ENCODE data around the gene IFIH1.

The IFIH1 gene

DNA sequence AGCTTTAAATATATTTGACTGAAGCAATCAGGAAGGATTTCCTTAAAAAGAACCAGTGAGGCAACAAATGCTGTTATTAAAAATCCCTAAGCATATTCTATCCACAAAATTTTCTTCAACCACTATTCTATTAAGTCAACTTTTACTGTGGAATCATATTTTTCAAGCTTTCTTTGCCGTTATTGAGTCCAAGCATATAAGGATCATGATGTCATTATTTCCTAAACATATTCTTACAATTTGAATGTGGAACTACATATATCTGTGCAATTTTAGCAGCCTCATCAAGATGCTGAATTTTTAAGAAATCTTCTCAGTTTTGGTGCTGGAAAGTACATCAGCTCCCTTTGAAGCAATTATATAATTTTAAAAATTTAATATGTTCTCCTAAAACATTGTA is 5.6 kb downstream of the IFIH1 start:
- no peak for DNase-seq (ENCODE audit: low read depth in 1 of 2, low spot score in 1 of 2)

DNA sequence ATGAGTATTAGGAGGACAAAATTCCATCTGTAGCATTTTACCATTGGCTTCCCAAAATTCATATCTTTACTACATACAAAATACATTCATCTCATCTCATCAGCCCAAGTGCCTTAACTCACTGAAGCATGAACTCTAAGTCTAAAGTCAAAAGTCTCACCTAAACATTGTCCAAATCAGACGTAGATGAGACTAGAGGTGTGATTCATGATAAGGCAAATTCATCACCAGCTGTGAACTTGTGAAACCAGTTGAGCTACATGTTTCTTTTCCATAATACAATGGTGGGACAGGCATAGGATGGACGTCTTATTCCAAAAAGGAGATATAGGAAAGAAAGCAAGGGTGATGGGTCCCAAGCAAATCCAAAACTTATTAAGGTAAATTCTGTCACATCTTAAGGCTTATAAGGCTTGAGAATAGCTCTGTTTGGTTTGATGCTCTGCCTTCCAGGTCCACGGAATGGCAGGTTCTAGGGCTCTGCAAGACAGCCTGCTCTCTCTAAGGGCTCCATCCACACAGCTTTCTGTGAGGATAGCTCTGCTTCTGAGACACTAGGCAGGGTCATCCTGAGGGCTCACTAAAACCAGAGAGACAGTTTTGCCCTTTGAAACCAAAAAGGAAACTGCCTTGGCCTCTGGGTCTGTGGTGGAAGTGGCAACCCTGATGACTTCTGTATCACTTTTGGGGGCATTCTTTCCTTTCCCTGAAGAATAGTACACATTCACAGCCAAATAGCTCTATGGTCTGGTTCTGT is 9.6 kb downstream of the IFIH1 start:
- no peak for DNase-seq (ENCODE audit: low read depth in 1 of 2, low spot score in 1 of 2)

DNA sequence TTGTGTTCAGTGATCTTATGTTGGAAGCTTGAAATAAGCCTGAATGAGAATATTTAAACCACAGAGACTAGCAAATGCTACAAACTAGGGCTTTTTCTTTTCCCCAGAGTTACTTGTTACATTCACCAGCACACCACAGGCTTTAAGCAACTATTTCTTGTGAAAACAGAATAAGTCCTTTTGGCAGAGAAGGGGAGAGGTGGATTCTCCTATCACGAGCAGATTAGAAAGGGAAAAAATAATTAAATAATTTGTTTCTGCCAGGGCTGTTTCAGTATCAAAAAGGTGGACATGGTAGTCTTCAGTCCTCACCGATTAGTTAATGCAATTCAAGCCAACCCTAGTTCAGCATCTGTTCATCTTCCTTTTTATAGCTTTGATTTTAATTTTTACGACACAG is 12.6 kb downstream of the IFIH1 start:
- no peak for DNase-seq (ENCODE audit: low read depth in 1 of 2, low spot score in 1 of 2)

DNA sequence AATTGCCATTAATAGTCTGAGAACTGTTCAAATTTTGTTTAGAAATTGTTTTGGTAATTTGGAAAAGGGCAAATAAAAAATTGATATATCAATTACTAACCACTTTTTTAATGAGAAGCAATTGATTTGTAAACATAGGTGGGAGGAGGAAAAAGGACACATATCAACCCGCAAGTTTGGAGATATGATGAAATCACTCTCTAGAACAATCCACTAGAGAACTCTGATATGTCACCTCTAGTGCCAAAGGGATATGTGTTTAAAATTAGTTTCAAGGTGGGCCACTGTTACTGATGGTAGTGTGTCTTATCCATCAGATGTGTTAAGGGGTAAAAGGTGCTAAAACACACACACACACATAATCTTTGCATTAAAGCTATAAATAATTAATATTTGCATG is 16.6 kb downstream of the IFIH1 start:
- no peak for DNase-seq (ENCODE audit: low read depth in 1 of 2, low spot score in 1 of 2)

DNA sequence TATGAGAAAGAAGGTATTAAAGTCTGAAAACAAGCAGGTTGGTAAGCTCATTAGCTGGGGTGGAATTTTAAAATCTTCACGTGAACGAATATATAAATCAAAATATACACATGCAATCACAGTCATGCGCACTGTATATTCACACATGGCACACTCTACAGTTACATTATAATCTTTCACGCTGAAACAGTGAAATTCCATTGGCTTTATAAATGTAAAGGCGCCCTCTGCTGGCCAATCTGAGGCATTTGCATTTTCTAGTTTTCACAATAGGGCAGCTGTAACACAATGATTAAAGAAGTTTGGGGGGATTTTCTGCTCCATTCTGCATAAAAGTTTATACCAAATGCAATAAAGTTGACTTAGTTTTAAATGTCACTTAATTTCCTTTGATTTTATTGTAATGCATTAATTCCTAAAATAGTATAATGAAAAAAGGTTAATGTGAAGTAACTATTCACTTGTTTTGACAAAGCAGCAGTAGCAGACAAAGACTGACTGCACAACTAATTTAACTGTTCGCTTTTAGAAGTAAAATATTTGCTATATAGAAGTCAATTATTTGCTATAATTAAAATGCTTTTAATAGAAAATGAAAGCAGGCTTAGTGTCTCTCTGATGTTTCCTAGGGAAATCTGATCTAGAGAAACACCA is 17.2 kb downstream of the IFIH1 start:
- DNase-seq (ENCODE audit: low read depth in 1 of 2, low spot score in 1 of 2): peak; percentile 6 to 29

DNA sequence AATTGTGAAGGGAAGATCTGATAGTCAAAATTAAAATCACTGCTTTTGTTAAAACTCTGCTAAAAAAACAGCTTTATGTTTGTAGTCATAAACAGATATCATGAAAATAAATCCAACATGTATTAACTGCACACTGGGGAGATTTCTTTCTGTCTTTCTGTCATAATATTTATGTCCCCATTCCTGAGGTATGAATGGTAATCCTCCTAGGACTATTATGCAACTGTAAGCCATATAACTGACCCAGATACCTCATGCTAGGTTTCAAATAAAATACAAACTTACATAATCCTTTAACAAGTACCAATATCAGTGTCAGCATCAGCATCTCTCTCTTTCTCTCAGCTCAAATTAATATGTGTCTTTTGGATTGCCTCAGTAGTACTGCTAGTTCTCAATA is 18.2 kb downstream of the IFIH1 start:
- DNase-seq (ENCODE audit: low read depth in 1 of 2, low spot score in 1 of 2): no peak

DNA sequence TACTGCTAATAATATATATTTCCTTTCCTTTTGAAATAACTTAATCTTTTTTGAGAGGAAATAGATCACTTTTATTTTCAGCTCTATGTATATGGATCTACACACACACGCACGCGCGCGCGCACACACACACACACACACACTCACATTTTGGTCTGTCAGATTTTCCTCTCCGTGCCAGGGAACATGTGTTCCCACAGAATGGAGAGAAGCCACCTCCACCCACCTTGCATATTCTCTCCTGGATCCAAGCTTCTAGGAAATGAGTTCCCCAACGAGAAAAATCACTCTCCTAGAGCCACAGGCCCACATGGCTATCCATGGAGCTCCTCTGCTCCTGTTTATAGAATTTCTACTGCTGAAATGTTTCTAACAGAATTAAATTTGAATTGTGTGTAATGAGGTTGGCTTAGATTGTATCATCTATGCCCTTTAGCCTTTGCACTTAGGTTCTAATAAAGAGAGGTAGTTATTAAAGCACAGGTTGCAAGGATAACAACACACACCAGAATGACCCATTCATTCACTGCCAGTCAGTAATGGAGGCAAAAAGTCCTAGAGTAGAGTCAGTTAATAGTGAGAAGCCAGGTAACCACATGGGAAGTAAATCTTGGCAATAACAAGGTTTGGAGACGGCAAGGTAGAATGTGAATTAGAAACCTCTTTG is 19.7 kb downstream of the IFIH1 start:
- no peak for DNase-seq (ENCODE audit: low read depth in 1 of 2, low spot score in 1 of 2)

DNA sequence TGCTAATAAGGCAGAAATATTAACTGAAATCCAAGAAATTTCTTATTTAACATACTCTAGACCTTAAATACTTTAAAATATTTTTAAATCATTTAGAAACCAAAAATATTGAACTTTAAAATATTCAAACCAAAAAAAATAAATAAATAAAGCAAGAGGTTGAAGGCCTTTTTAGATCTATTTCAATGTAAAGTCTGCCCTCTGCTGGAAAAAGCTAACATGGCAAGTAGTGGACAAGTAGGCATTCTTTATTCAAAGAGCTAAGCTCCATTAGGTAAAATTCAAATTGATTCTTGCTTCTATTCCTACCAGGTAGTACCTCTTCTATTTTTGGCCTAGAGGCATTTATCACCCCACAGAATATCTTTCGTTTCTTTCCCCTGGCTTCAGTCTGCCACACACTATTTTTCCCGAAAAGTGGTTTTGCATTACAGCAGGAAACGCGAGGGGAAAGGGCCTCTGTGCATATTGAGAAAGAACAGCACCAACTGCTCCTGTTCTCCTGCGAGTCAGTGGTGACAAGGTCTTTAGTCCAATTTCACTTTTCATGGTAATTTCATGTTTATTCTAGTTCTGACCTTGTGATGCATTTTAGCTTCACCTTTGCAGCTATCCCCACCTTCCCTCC is 20.4 kb downstream of the IFIH1 start:
- DNase-seq (ENCODE audit: low read depth in 1 of 2, low spot score in 1 of 2): peak in 1 of 2 donors; percentile 25

DNA sequence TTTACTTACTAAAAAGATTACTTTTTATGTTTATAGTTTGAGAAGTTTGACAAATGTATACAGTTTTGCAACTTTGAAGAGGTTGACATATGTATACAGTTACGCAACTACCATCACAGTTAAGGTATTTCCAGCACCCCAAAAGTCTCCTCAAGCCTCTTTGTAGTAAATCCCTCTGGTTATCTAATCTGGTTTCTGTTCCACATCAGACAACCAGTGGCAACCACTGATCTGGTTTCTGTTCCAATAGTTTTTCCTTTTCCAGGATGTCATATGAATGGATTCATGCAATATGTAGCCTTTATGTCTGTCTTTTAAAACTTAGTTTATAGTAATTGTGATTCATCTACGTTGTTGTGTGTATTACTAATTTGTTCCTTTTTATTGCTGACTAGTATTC is 23.5 kb downstream of the IFIH1 start:
- no peak for DNase-seq (ENCODE audit: low read depth in 1 of 2, low spot score in 1 of 2)

DNA sequence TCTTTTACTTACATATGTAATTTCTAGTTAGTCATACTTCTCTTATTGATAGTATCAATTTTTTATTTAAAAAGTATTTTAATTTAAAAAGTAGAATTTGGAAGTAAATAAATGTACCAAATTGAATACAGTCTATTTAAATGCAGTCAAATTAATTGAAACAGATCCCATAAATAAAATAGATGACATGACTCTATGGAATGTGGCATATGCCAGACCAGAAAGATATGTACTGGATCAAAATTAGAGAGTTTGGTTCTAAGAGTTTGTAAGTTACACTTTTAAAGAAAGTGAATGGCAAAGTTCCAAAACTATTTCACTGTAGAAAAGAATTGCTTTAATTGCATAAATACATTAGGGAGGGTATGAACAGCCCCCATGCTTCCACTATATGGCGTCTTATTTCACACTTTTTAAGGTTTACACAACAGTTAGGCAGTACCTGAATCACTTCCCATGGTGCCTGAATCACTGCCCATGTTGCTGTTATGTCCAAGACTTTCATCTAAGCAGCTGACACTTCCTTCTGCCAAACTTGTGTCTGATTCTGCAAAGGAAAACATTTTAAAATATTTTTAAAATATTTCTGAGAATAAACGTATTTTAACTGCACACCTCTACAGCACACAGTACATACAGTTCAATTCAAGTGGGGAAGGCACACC is 25.2 kb downstream of the IFIH1 start:
- no peak for DNase-seq (ENCODE audit: low read depth in 1 of 2, low spot score in 1 of 2)

DNA sequence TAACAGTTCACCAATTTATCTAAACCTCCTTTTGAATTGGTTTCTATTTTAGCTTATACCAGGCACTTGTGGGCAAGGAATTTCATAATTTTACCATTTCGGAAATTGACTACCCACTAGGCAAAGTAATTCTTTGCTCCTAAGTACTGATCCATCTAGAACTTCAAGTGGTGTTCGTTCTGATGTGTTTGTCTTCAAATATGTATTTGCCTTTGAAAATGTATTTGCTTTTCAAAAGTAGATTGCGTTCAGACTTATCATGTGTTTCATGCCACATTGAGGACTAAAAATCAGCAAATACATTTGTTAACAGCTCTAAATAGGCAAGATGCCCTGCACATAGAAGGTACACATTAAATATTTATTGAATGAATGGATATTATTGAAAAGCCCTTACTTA is 26.7 kb downstream of the IFIH1 start:
- DNase-seq (ENCODE audit: low read depth in 1 of 2, low spot score in 1 of 2): no peak

DNA sequence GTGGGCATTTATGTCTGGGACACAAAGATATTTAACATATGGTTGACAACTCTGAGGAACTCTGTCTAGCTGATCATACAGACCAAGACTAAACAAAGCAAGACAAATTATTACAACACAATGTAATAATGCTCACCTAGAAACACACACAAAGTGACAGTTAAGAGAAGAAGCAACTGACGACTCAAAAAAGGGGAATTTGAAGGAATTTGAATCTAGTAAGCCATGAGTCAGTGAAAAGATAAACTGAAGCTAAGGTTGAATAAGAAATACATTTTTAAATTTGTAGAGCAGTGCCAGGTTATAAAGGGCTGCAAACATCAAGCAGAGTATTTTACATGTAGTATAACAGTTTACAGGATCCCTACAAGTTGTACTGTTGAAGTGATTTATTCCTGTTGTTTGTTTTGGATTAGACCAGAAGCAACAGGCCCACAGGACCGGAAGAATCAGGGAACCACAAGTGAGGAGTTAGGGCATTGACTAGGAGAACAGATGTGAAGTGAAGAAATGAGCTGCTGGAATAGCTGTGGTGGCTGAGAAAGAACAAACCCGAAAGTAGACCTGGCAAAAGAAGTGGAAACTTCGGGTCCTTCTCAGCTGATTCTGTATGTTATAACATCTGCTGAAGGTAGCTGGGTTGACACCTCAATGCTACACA is 35.6 kb downstream of the IFIH1 start:
- DNase-seq (ENCODE audit: low read depth in 1 of 2, low spot score in 1 of 2): no peak

DNA sequence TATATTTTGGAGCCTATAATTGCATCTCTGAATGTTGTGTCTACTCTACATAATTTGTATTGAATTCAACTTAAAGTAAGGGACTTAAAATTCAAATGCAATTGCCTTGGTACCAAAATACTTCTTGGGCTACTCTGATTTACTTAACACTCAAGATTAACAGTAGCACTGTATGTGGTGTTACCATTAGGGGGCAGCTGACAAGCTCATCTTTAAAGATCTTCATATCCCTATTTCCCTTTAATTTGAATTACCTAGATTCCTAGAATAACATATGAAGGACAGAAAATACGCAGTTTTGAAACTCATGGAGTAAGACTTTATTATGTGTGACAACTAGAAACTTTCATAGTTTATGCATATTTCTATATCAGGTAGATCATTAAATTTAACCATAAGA is 37.8 kb downstream of the IFIH1 start:
- no peak for DNase-seq (ENCODE audit: low read depth in 1 of 2, low spot score in 1 of 2)

DNA sequence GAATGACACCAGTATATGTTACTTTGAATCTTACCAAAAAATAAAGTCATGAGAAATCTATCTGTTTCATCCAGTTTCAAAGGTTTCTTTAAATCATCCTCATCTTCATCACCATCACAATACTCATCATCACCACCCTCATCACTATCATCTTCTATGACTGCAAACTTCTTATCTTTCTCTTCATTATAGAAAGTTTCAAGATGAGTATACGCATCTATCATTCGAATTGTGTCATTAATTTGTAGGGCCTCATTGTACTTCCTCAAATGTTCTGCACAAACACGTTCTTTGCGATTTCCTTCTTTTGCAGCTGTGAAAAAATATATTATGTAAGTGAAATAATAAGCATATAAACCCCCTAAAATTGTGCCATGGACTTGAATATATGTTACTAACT is 41.1 kb downstream of the IFIH1 start:
- no peak for DNase-seq (ENCODE audit: low read depth in 1 of 2, low spot score in 1 of 2)

DNA sequence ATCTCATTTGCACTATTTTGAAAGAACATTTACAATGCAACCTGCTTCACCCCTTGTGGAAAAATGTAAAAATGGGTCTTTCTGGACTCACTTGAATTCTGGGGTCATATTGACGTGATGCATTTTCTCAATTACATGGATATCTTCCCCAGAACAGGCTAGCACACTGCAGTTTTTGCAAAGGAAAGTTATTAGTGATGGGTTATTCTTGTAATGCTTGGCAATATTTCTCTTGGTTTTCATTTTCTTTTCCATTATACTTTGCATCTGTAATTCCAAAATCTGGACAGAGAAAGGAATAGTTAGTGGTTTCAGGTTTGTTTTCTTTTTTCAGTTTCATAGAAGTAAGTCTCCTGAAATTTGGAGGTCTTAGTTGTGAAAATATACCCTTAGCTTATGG is 50.5 kb downstream of the IFIH1 start:
- no peak for DNase-seq (ENCODE audit: low read depth in 1 of 2, low spot score in 1 of 2)

DNA sequence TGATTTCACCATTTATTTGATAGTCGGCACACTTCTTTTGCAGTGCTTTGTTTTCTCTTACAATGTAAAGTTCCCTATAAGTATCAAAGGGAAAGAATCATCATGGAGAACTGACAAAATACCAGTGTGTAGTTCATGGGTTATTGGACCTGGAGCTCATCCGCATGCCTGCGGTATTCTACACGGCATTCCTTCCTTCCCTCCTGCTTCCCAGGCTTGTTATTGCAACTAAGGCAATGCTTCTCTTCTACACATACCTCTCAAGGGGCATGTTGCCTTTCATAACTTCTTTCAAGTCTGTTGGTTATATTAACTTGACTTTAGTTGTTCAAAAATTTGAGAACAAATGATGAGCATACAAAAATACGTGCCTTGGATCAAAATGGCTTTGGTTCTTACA is 51.0 kb downstream of the IFIH1 start:
- no peak for DNase-seq (ENCODE audit: low read depth in 1 of 2, low spot score in 1 of 2)

DNA sequence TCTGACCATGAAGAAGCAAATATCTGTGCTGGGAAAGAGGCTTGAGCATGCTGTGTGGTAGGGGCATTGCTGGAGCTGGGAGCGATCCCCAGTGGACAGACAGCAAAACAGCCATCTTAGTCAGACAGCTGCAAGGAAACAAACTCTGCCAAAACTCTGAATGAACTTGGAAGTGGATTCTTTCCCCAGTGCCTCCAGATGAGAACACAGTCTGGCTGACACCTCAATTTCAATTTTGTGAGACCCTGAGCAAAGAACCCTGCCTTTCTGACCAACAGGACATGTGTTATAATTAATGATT is 52.1 kb downstream of the IFIH1 start:
- DNase-seq (ENCODE audit: low read depth in 1 of 2, low spot score in 1 of 2): no peak

DNA sequence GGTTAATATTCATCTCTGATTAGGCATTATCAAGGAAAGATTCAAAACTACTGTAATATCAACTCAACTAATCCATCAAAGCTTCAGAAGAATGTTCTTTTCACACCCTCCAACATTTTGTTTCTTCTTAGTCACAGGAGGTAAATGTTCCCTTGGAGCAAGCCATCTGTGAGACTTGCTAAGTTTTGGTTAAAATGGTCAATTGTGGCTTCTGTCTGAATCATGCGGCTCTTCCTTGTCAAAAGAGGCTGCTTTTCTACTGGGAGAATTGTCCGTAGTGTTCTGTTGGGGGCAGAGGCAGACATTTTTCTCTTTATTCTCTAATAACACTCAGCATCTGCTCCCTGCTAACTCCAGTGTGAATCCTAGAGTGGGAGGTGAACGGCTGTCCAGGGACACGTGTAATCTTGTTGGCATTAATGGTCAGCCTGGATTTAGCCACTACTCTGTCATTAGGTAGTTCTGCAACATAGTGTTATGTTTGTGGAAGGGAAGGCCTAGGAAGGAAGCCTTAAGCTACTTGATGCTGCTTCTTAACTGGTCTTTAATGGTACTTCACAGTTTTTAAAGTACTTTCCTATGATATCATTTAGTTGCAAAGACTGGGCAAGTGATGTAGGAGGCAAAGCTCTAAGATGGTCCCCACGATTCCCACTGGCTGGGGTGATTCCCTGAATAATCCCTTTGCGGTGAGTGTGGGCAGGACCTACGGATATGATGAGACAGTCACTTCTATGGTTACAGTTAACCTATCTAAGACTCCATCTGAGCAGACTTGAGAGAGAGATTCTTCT is 52.6 kb downstream of the IFIH1 start:
- no peak for DNase-seq (ENCODE audit: low read depth in 1 of 2, low spot score in 1 of 2)

DNA sequence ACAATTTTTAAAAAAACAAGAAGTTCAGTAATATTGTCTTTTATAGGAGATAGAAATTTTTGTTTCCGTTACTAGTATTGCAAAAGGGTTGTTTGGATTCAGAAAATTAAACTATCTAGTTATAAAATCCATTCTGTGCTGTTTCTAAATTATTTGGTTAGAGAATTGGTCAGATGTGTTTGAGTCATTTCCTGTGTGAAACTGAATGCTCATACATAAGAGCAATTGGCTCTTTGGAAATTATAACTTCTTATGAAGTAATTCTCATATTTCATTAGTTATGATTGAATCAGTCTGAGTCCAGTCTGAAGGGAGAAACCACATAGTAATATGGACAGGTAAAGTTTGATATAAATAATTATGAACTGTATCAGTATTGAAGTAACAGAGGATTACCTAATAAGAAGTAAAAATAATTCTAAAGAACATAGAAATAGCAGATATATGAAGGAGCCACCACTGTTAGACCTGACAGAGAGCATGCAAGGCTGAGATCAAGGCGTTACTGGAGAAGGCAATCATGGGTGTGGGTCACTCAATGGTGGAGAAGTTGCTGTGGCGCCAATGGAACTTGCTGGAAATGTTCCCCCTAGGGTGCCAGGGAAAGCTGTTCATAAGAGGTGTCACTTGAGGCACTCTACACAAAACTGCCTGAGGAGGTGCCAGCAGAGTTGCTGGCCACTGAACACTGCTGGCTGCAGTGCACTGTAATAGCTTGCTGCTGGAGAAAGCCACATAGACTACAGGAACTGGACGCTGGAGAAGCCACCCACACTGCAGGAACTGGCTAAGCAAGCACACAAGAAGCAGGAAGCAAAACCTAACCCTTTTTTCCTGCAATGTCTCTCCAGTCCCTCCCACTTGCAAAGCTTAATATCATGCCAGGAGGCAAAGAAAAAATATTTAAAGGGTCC is 57.2 kb downstream of the IFIH1 start:
- DNase-seq (ENCODE audit: low read depth in 1 of 2, low spot score in 1 of 2): peak in 1 of 2 donors; percentile 3

Data from activated T-helper 1 cell treated with anti-CD3 and anti-CD28 coated beads, Interleukin-2, amount 50 U/mL, for 16 hours (primary cell).